GM12878 (cell line): ENCODE measurements around the gene TNP2. TPM values are rescaled to one million over a fixed set of nuclear protein-coding genes. Genes with fewer than 3 reads are reported as not detected.

Source experiments
- ATF3 ChIP-seq: IDR thresholded peaks from 2 replicates; pipeline ENCODE4 v1.6.1; 2011; ENCODE audit warnings: low read depth, mild to moderate bottlenecking, low read length, moderate library complexity, borderline replicate concordance; ENCODE audit errors: extremely low read depth
- NFXL1 ChIP-seq: fragments of 450-650 bp; IDR thresholded peaks from 2 replicates; pipeline ENCODE4 v1.6.1; 2017; ENCODE audit warnings: antibody characterized with exemption, mild to moderate bottlenecking, borderline replicate concordance
- NFYA ChIP-seq: IDR thresholded peaks from 2 replicates; pipeline ENCODE4 v1.6.1; 2011; ENCODE audit warnings: low read depth, mild to moderate bottlenecking, low read length, improper control_type of control experiment, borderline replicate concordance
- NR2C2 ChIP-seq: IDR thresholded peaks from 2 replicates; pipeline ENCODE4 v1.6.1; 2011; ENCODE audit warnings: borderline replicate concordance, low read depth; ENCODE audit not compliant: control insufficient read depth, insufficient read length
- PKNOX1 ChIP-seq: fragments of 450-650 bp; IDR thresholded peaks from 2 replicates; pipeline ENCODE4 v1.6.1; 2016; ENCODE audit warnings: mild to moderate bottlenecking
- POU2F2 ChIP-seq: IDR thresholded peaks from 3 replicates; pipeline ENCODE4 v1.6.1; 2011; ENCODE audit warnings: low read depth, mild to moderate bottlenecking, low read length, borderline replicate concordance
- RBBP5 ChIP-seq: fragments of 200-600 bp; sonication (generic); conservative IDR thresholded peaks from 2 replicates; pipeline ENCODE4 v1.6.1; 2016
- REST ChIP-seq: IDR thresholded peaks from 2 replicates; pipeline ENCODE4 v1.6.1; 2012; ENCODE audit warnings: mild to moderate bottlenecking, low read depth, low read length
- SP1 ChIP-seq: IDR thresholded peaks from one replicate; pipeline ENCODE4 v1.6.1; 2011; ENCODE audit warnings: low read depth, low read length
- TCF12 ChIP-seq: IDR thresholded peaks from 2 replicates; pipeline ENCODE4 v1.6.1; 2011; ENCODE audit warnings: low read depth, mild to moderate bottlenecking, low read length
- ZBTB4 ChIP-seq: fragments of 450-650 bp; formaldehyde crosslinking; IDR thresholded peaks from 2 replicates; pipeline ENCODE4 v1.4.0; 2022; ENCODE audit warnings: mild to moderate bottlenecking, moderate library complexity
- ZNF592 ChIP-seq: fragments of 450-650 bp; IDR thresholded peaks from 2 replicates; pipeline ENCODE4 v1.6.1; 2017; ENCODE audit warnings: mild to moderate bottlenecking, moderate library complexity
- polyA plus RNA-seq, 11 experiments: library from polyadenylated mRNA; depleted of rRNA in 4 of 11; unstranded in 6 of 11; stranded (reverse) in 5 of 11; fragments of >200 nt; fragmentation: Nextera tagmentation in 4 of 11; fragmentation: Illumina TruSeq in 1 of 11; extraction: Ambion mirVana in 4 of 11; extraction: Trizol in 1 of 11; gene quantifications; 1 replicate in 1 of 11; 2 replicates in 10 of 11; pipeline versions ENCODE4 v1.2.1 to v1.2.3, GENCODE V29; 2011 to 2016; ENCODE audit warnings: inconsistent platforms in 2 of 11, missing spikeins in 2 of 11, low read depth in 1 of 11
- total RNA-seq, 4 experiments: library from RNA; depleted of rRNA in 3 of 4; stranded (reverse); fragments of >200 nt in 3 of 4; fragmentation: Illumina TruSeq in 1 of 4; extraction: Trizol in 1 of 4; gene quantifications; 2 replicates each; pipeline versions ENCODE4 v1.2.1 to v1.2.3, GENCODE V29; 2013 to 2021

Gene TNP2
- total and polyA plus RNA-seq, 10 of the 15 experiments (the other 5 are each of a cell fraction or from before 2014, with no cell fraction given) = not detected

- no peak for TF ChIP-seq REST
- TF ChIP-seq POU2F2 = peak; percentile 23; the same call in 2 of the 3 replicates
- TF ChIP-seq NFXL1 = peak; percentile 68; the same call in 1 of the 2 replicates
- TF ChIP-seq PKNOX1 = peak; percentile 5; the same call in 1 of the 2 replicates
- peak; percentile 60; the same call in 1 of the 2 replicates for TF ChIP-seq TCF12
- no peak for TF ChIP-seq ATF3
- TF ChIP-seq ZNF592 = peak; percentile 68; the same call in 1 of the 2 replicates
- TF ChIP-seq NFYA = no peak
- TF ChIP-seq ZBTB4 = no peak
- TF ChIP-seq SP1 = no peak
- no peak for TF ChIP-seq RBBP5
- no peak for TF ChIP-seq NR2C2
These were observed 17.3 kb downstream of the TNP2 start (continued) for GRCh38 chr16:11251525-11252481.
